ENCODE data around the gene CEP164. TPM values are rescaled to one million over a fixed set of nuclear protein-coding genes. Genes with fewer than 3 reads are reported as not detected.

The CEP164 gene
- polyA plus RNA-seq, 1 of the 3 experiments (the other 2 are of a cell fraction): 27.7 TPM

DNA sequence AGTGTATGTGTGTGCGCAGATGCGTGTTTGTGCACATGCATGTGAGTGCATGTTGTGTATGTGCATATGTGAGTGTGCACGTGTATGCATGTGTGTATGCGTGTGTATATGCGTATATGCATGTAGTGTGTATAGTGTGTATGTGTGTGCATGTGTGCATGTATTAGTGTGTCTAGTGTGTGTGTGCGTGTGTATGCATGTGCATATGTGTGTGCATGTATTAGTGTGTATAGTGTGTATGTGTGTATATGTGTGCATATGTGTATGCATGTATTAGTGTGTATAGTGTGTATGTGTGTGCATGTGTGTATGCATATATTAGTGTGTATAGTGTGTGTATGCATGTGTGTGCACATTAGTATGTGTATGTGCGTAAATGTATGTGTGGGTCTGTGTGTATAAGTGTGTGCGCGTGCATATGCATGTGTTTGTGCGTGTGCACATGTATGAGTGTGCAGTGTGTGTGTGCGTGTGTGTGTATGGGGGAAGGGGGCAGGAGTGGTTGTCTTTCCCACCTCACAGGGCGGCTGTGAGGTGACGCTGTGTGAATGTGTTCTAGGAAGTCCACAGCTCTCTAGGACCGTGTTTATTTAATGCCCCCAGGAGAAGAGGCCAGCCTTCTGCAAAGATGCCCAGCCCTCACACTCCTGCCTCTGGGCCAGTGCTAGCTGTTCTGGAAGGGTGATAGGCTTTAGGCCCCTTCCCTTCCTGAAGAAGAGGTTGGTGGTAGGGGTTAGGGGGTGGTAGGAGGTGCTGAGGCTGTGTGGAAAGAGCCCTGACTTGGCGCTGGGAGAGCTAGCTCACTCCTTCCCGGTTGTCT is 114.6 kb downstream of the CEP164 start:
- Histone ChIP-seq H3K9me2 (no peaks in the 10 kb centered on the region), H3K4me3 (ENCODE audit: low read depth in 2 of 2, low read length in 1 of 2) (no peak overlapping the region), H3K4me2 (no peak overlapping the region), H3K36me3 (replicated peaks in 1 of 2; ENCODE audit: control insufficient read depth in 1 of 2, insufficient read depth in 2 of 2, low read length in 1 of 2) (no peaks in the 10 kb centered on the region), H3F3A (replicated peaks; ENCODE audit: insufficient read depth) (no peaks in the 10 kb centered on the region), H4K20me1 (ENCODE audit: insufficient read depth) (no peaks in the 10 kb centered on the region), H3K9me3 (no peaks in the 10 kb centered on the region), H3K27ac (ENCODE audit: low read depth in 2 of 2, low read length in 1 of 2) (no peak overlapping the region), H3K9ac (no peak overlapping the region), H2AFZ (ENCODE audit: low read depth) (no peak overlapping the region), H3K79me2 (ENCODE audit: insufficient read depth) (no peaks in the 10 kb centered on the region), H3K27me3 (ENCODE audit: insufficient read depth) (peaks cover 22% of the 10 kb centered on the region; the same call in 1 of the 2 replicates), H3K4me1 (ENCODE audit: control insufficient read depth in 1 of 2, insufficient read depth in 2 of 2, low read depth in 1 of 2, low read length in 1 of 2) (peaks cover 0 to 29% of the 10 kb centered on the region in 2 experiments; a peak in 2 of 4 replicates)
- TF ChIP-seq POLR2AphosphoS5 (IDR thresholded peaks at IDR 0.05; ENCODE audit: low read depth, low read length) (no peak), CHD2 (IDR thresholded peaks at IDR 0.05; ENCODE audit: low read length, partially characterized antibody) (no peak), GATA2 (CRISPR knock-in tag; IDR thresholded peaks at IDR 0.05) (no peak), RFX5 (IDR thresholded peaks at IDR 0.05; ENCODE audit: low read length) (no peak), EZH2phosphoT487 (IDR thresholded peaks at IDR 0.05; ENCODE audit: borderline replicate concordance, low read depth) (no peak), TEAD4 (IDR thresholded peaks at IDR 0.05; ENCODE audit: borderline replicate concordance, insufficient read depth) (no peak), JUND (IDR thresholded peaks at IDR 0.05) (no peak)
- TF ChIP-seq, protein P1, sequence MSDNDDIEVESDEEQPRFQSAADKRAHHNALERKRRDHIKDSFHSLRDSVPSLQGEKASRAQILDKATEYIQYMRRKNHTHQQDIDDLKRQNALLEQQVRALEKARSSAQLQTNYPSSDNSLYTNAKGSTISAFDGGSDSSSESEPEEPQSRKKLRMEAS (IDR thresholded peaks at IDR 0.05; ENCODE audit: low read depth): no peak
- DNase-seq: no peak
- ChIA-PET POLR2A (no interaction called here), CTCF (interaction anchor here (0.9 to 9.8 kb wide), 29 partner anchors 12 to 505 kb away, joined by 3 to 239 read pairs (median 10); no protein-coding TSS in a partner anchor)
- 84% methylated on average over 16 of the region's 16 CpGs for WGBS (ENCODE audit: low lambda C conversion rate)

DNA sequence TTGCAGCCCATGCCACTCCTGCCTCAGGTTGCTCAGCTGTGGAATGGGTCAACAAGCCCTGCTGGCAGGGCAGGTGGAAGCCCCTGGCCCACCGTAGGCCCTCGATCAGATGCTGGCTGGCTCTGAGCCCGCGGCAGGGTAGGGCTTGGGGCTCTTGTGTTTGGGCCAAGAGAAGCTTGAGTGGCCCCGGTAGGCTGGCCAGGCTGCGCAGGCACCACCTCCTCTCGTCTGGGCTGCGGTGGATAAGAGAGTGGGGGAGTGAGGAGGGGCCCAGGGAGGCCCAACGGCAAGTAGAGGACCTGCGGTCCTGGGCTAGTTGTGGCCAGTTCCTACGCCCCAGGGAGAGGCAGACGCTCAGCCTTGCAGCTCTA is 115.2 kb downstream of the CEP164 start:
- Histone ChIP-seq H4K20me1 (ENCODE audit: insufficient read depth) (no peaks in the 10 kb centered on the region), H3K9me2 (no peaks in the 10 kb centered on the region), H3K9ac (no peak overlapping the region), H3K79me2 (ENCODE audit: insufficient read depth) (no peaks in the 10 kb centered on the region), H3K4me3 (ENCODE audit: low read depth in 2 of 2, low read length in 1 of 2) (no peak overlapping the region), H3K9me3 (no peaks in the 10 kb centered on the region), H3K36me3 (replicated peaks in 1 of 2; ENCODE audit: control insufficient read depth in 1 of 2, insufficient read depth in 2 of 2, low read length in 1 of 2) (no peaks in the 10 kb centered on the region), H2AFZ (ENCODE audit: low read depth) (no peak overlapping the region), H3K4me2 (no peak overlapping the region), H3K27me3 (ENCODE audit: insufficient read depth) (peaks cover 22% of the 10 kb centered on the region; the same call in 1 of the 2 replicates), H3K4me1 (ENCODE audit: control insufficient read depth in 1 of 2, insufficient read depth in 2 of 2, low read depth in 1 of 2, low read length in 1 of 2) (peaks cover 0 to 29% of the 10 kb centered on the region in 2 experiments; a peak in 2 of 4 replicates), H3K27ac (ENCODE audit: low read depth in 2 of 2, low read length in 1 of 2) (peak overlapping the region in 1 of 2 experiments; percentile 99; a peak in 1 of 4 replicates), H3F3A (replicated peaks; ENCODE audit: insufficient read depth) (no peaks in the 10 kb centered on the region)
- 80% methylated on average over 1 of the region's 12 CpGs for WGBS (ENCODE audit: low lambda C conversion rate)
- no peak for DNase-seq
- POLR2A ChIA-PET: interaction anchor here (1.0 to 2.7 kb wide), 5 partner anchors 13 to 329 kb away, joined by 3 to 28 read pairs (median 8); no protein-coding TSS in a partner anchor
- CTCF ChIA-PET: interaction anchor here (0.6 to 9.8 kb wide), 74 partner anchors 11 to 610 kb away, joined by 3 to 239 read pairs (median 7); no protein-coding TSS in a partner anchor
- TF ChIP-seq SIN3A (IDR thresholded peaks at IDR 0.05; ENCODE audit: borderline replicate concordance, low read depth, low read length) (no peak), ELF1 (IDR thresholded peaks at IDR 0.05) (no peak), GATA2 (CRISPR knock-in tag; IDR thresholded peaks at IDR 0.05) (no peak), TEAD4 (IDR thresholded peaks at IDR 0.05; ENCODE audit: borderline replicate concordance, insufficient read depth) (no peak), MEF2A (IDR thresholded peaks at IDR 0.05; ENCODE audit: borderline replicate concordance, low read depth) (no peak), RAD21 (IDR thresholded peaks at IDR 0.05; ENCODE audit: low read length) (no peak), JUND (IDR thresholded peaks at IDR 0.05) (no peak), TCF12 (IDR thresholded peaks at IDR 0.05) (no peak), FOSL2 (IDR thresholded peaks at IDR 0.05; ENCODE audit: borderline replicate concordance, low read depth) (no peak)
